ENCODE results near the gene NIM1K.
A peak's percentile ranks its signal among the peaks of the same experiment; 100 is the strongest.
"Not testable (repeated sequence)": the region's sequence is repeated elsewhere in the genome, so short reads cannot be mapped to it uniquely, and the experiment has no call there.

The NIM1K gene

DNA sequence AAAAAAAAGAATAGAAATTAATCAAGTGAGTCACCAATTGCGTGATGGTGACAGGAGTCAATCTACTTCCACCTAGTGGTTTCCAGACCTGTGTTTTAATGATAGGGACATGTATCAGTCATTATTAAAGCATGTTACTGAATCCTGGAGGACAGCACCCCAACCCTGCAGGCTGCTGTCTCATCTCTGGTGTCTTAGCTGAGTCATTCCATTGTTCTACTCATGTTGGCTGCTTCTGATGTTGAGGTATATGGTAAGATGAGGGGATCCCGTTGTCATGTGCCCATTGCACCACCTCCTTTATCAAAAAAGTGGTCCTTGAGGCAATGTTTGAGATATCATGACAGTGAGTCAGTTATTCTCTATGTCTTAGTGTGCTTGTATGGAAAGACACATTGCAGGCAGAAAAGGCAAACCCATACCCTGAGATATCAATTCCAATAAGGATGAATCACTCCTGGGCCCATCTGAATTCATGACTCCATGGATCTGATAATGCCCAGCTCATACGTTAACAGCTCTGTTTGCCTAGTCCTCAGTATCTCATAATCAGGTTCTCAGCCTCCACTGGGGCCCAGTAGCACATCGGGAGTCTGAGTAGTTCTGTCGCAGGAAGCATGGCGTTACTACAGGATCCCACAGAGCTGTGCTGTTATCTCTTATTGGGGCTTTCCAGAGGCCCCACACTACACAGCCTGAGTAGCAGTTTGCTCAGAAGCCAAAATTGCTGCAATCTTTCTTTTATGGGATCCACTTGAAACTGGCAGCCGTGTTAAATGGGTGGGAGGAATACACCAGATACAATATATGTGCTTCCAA is 90.0 kb downstream of the NIM1K start:
- no peak for DNase-seq

DNA sequence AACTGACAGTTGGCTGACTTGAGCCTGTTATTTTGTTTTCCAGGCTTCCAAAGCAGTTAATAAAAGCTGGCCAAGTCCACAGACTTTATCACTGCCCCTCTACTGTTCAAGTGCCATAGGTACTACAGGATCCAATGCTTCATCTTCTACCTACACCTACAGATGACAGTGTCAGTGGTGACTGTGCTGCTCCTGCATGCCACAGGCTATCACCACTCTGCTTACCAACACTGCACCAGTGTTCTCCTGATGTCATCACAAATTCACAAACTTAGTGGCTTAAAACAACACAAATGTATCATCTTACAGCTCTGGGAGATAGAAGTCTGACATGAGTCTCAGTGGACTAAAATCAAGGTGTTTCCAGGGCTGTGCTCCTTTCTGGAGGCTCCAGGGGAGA is 94.6 kb downstream of the NIM1K start:
- DNase-seq, result no peak

- DNase-seq, result no peak
Observed at GRCh38 chr5:43287493-43287892, 95.5 kb downstream of the NIM1K start.

DNA sequence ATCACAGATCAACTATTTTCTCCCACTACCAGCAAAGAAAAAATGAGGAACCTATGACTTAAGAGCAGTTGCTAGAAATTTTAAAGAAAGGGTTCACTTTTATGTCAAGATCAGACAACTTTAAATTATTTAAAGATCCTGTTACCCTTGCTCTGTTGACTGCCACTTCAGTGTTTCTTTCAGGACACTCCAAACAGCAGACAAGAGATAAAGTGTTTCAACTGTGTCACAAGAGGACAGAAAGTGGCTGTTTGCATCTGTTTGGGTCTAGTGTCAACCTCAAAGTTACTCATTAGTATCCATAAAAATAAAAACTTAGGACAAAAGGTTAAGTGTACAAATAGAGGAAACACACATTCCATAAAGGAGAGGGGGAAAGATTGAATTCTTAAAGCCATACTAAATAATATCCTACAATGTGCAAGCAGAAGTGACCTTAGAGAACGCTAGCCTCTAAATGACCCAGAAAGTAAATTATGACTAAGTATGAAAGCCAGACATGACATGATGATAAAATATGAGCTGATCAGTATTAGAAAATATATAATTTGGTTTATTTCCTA is 96.3 kb downstream of the NIM1K start:
- no peak for DNase-seq

DNA sequence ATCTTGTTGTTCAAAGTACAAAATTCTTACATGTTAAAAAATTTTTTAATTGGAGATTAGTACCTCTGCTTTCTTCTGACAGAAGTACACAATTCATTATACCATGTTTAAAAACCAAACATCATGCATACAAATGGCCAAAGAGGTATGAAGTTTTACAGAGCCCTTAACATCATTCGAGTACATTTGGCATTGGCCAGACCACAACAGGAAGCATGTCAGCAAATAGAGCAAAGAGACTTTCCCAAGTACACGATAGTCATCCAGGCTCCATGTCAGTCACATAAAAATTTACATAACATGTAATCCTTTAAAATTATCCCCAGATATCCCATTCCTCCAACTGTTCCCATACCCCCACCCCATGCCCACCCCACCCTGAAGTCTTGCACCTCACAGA is 98.7 kb downstream of the NIM1K start:
- DNase-seq, result no peak

- DNase-seq, result no peak
Observed at GRCh38 chr5:43294226-43294625, 102.2 kb downstream of the NIM1K start.

DNA sequence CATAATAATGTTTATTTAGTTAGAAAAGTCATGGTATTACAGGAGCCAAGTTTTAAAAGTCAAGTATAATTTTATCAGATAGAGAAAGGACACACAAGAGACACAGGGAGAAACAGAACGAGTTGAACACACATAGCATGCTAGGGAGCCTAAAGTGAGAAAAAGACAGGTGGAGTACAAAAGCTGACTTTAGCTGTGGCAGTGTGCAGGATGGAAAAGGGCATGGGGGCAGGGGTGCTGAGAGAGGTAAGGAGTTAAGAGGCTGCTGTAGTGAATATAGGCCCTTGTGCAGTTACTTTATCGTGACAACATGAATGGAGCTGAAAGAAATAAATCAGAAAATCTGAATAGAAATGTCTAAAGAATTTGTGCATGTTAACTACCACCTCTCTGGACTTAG is 103.2 kb downstream of the NIM1K start:
- DNase-seq, result no peak

- no peak for DNase-seq
Observed at GRCh38 chr5:43296835-43297234, 104.8 kb downstream of the NIM1K start.

DNA sequence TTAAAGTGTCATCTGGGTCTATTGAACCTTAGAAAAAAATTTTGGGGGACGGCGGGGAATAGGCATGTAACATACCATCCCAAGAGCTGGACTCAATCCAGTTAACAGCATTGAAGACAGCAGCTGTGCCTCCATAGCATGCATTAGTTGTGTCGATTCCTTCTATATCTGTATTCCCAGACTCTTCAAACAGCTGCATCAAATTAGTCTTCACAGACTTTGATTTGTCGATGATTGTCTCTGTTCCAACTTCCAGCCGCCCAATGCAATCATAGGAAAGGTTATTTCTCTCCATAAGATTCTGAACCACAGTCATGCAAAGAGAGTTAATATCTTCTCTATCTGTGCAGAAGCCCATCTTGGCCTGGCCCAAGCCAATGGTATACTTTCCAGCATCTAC is 106.4 kb downstream of the NIM1K start:
- DNase-seq, result no peak

- no peak for DNase-seq
Observed at GRCh38 chr5:43300112-43300511, 108.1 kb downstream of the NIM1K start.

GRCh38 chr5:43301653-43302091 is 109.6 kb downstream of the NIM1K start:
- DNase-seq, result no peak

- no peak for DNase-seq
Observed at GRCh38 chr5:43302481-43302880, 110.5 kb downstream of the NIM1K start.

GRCh38 chr5:43303242-43303641 is 111.2 kb downstream of the NIM1K start:
- no peak for DNase-seq

- no peak for DNase-seq
Observed at GRCh38 chr5:43304525-43304924, 112.5 kb downstream of the NIM1K start.

GRCh38 chr5:43305948-43306565 is 114.0 kb downstream of the NIM1K start:
- no peak for DNase-seq

- not testable (repeated sequence) for DNase-seq
Observed at GRCh38 chr5:43306954-43307353, 114.9 kb downstream of the NIM1K start.

- DNase-seq, result no peak
Observed at GRCh38 chr5:43309122-43309521, 117.1 kb downstream of the NIM1K start.

- DNase-seq, result no peak
Observed at GRCh38 chr5:43309637-43310036, 117.6 kb downstream of the NIM1K start.

- no peak for DNase-seq
Observed at GRCh38 chr5:43312076-43312661, 120.1 kb downstream of the NIM1K start.

DNA sequence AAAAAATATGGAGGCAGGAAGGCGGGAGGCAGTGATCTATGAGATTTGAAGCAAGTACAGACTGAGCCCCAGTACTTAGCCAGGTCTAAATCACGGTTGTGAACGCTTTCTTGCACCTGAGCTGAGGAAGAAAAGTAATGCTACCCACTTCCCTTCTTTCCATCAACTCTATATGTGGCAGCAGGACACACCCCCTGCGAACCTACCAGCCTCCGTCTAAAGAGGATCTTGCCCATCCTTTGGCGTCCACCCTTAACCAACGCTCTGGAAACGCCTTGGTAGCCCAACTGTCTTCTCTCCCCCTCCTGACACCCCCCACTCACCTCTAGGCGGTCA is 120.6 kb downstream of the NIM1K start:
- no peak for DNase-seq

- DNase-seq, result peak; percentile 92
Observed at GRCh38 chr5:43313035-43313853, 121.2 kb downstream of the NIM1K start, which contains the start of gene HMGCS1. HMGCS1 (minus strand) TSS chr5:43313412; CDS start chr5:43298965, 14,447 bp downstream.

- no peak for DNase-seq
Observed at GRCh38 chr5:43313854-43314457, 121.9 kb downstream of the NIM1K start.

All from activated gamma-delta T cell (primary cell).